T-helper 17 cell (primary cell): ENCODE data around the gene ZNF286A. TPM values are rescaled to one million over a fixed set of nuclear protein-coding genes. Genes with fewer than 3 reads are reported as not detected.
"Not testable (repeated sequence)": the region's sequence is repeated elsewhere in the genome, so short reads cannot be mapped to it uniquely, and the experiment has no call there.

Experiments used
- ATAC-seq: fragments of 150-1000 bp; cut with Tn5 transposase; 2 replicates; pipeline ENCODE4 v1.10.0; 2021; ENCODE audit warnings: mild to moderate bottlenecking, moderate library complexity
- DNase-seq, 3 donors: peaks; one replicate each; pipeline versions ENCODE4 v3.0.0 to v3.0.0-alpha.2; 2020 to 2021
- H3K9me3 ChIP-seq: one replicate; pipeline ENCODE4 v1.7.0; 2013; ENCODE audit warnings: low read length, mild to moderate bottlenecking; ENCODE audit not compliant: control insufficient read depth, poor library complexity, severe bottlenecking
- H3K27ac Mint-ChIP-seq: one replicate; pipeline ENCODE4 v1.8.0; 2022; ENCODE audit warnings: mild to moderate bottlenecking, moderate library complexity, mixed read lengths
- H3K27me3 Mint-ChIP-seq: one replicate; pipeline ENCODE4 v1.8.0; 2022; ENCODE audit warnings: mixed read lengths
- H3K36me3 Mint-ChIP-seq: one replicate; pipeline ENCODE4 v1.8.0; 2022; ENCODE audit warnings: low read depth, mixed read lengths
- H3K4me1 Mint-ChIP-seq: one replicate; pipeline ENCODE4 v1.8.0; 2022; ENCODE audit warnings: mild to moderate bottlenecking, mixed read lengths
- H3K4me3 Mint-ChIP-seq: one replicate; pipeline ENCODE4 v1.8.0; 2022; ENCODE audit warnings: mild to moderate bottlenecking, moderate library complexity, mixed read lengths
- total RNA-seq, 4 donors: library from RNA in 2 of 4; stranded (reverse) in 2 of 4; gene quantifications; one replicate each; pipeline ENCODE4 v1.2.3 and lab custom pipeline; 2022 to 2026

Gene ZNF286A
- total RNA-seq, 2 donors from 2014 or later = 14.9 to 19.6 TPM

GRCh38 chr17:15716601-15717563 lies 17.3 kb downstream of the ZNF286A start:
- not testable (repeated sequence) for H3K27me3 Mint-ChIP-seq, DNase-seq, H3K36me3 Mint-ChIP-seq, H3K27ac Mint-ChIP-seq, H3K4me1 Mint-ChIP-seq, H3K4me3 Mint-ChIP-seq, ATAC-seq
- peaks cover 12% of the 10 kb centered on the region for H3K9me3 ChIP-seq

- H3K9me3 ChIP-seq, H3K27ac Mint-ChIP-seq, H3K4me1 Mint-ChIP-seq, H3K36me3 Mint-ChIP-seq, H3K27me3 Mint-ChIP-seq, ATAC-seq, H3K4me3 Mint-ChIP-seq, DNase-seq: not testable (repeated sequence)
These were observed 31.0 kb downstream of the ZNF286A start for GRCh38 chr17:15730535-15730934.

- not testable (repeated sequence) for H3K27me3 Mint-ChIP-seq, H3K27ac Mint-ChIP-seq, H3K4me1 Mint-ChIP-seq, DNase-seq, H3K36me3 Mint-ChIP-seq, H3K4me3 Mint-ChIP-seq, H3K9me3 ChIP-seq, ATAC-seq
These were observed 32.3 kb downstream of the ZNF286A start, which contains the start of gene TBC1D26 for GRCh38 chr17:15731900-15732299. Gene TBC1D26, plus strand, starts transcription at chr17:15732283. Its CDS starts 3,066 bp downstream, at chr17:15735349.

GRCh38 chr17:15733174-15733789 lies 33.7 kb downstream of the ZNF286A start:
- H3K4me1 Mint-ChIP-seq, ATAC-seq, H3K36me3 Mint-ChIP-seq, H3K4me3 Mint-ChIP-seq, H3K27ac Mint-ChIP-seq, H3K9me3 ChIP-seq, DNase-seq, H3K27me3 Mint-ChIP-seq: not testable (repeated sequence)

- not testable (repeated sequence) for H3K9me3 ChIP-seq, H3K27ac Mint-ChIP-seq, DNase-seq, H3K4me1 Mint-ChIP-seq, ATAC-seq, H3K4me3 Mint-ChIP-seq, H3K36me3 Mint-ChIP-seq
- H3K27me3 Mint-ChIP-seq = peaks cover 16% of the 10 kb centered on the region
These were observed 37.0 kb downstream of the ZNF286A start for GRCh38 chr17:15736578-15736977.

- H3K36me3 Mint-ChIP-seq = no peaks in the 10 kb centered on the region
- H3K4me3 Mint-ChIP-seq = no peak overlapping the region
These were observed 38.5 kb downstream of the ZNF286A start for GRCh38 chr17:15738066-15738465.

GRCh38 chr17:15739259-15739658 lies 39.7 kb downstream of the ZNF286A start:
- peaks cover 16% of the 10 kb centered on the region for H3K27me3 Mint-ChIP-seq
- not testable (repeated sequence) for H3K9me3 ChIP-seq, H3K36me3 Mint-ChIP-seq, H3K4me3 Mint-ChIP-seq, H3K27ac Mint-ChIP-seq, DNase-seq, H3K4me1 Mint-ChIP-seq, ATAC-seq

More at GRCh38 chr17:15738066-15738465, 38.5 kb downstream of the ZNF286A start:
- Mint-ChIP-seq H3K4me1 (peaks cover 3% of the 10 kb centered on the region), H3K27me3 (peaks cover 16% of the 10 kb centered on the region), H3K27ac (no peak overlapping the region)
- DNase-seq (no peak), ATAC-seq (no peak)
- H3K9me3 ChIP-seq = no peaks in the 10 kb centered on the region

GRCh38 chr17:15740041-15740440 lies 40.5 kb downstream of the ZNF286A start:
- not testable (repeated sequence) for H3K4me1 Mint-ChIP-seq, ATAC-seq, H3K27ac Mint-ChIP-seq, H3K4me3 Mint-ChIP-seq, H3K36me3 Mint-ChIP-seq, DNase-seq, H3K9me3 ChIP-seq
- peaks cover 16% of the 10 kb centered on the region for H3K27me3 Mint-ChIP-seq

GRCh38 chr17:15740570-15741120 lies 41.1 kb downstream of the ZNF286A start:
- ATAC-seq = no peak
- Mint-ChIP-seq H3K27ac (no peak overlapping the region), H3K4me1 (peaks cover 3% of the 10 kb centered on the region), H3K36me3 (no peaks in the 10 kb centered on the region), H3K4me3 (no peak overlapping the region), H3K27me3 (peaks cover 16% of the 10 kb centered on the region)
- no peaks in the 10 kb centered on the region for H3K9me3 ChIP-seq
- no peak for DNase-seq

GRCh38 chr17:15741624-15742023 lies 42.1 kb downstream of the ZNF286A start:
- DNase-seq = no peak
- Mint-ChIP-seq H3K4me3 (no peak overlapping the region), H3K27ac (no peak overlapping the region), H3K4me1 (peaks cover 5% of the 10 kb centered on the region), H3K27me3 (peaks cover 21% of the 10 kb centered on the region), H3K36me3 (no peaks in the 10 kb centered on the region)
- H3K9me3 ChIP-seq = no peaks in the 10 kb centered on the region
- ATAC-seq = no peak

GRCh38 chr17:15742051-15742795 lies 42.7 kb downstream of the ZNF286A start:
- peaks cover 5% of the 10 kb centered on the region for H3K4me1 Mint-ChIP-seq
- H3K4me3 Mint-ChIP-seq = no peak overlapping the region

GRCh38 chr17:15742921-15743320 lies 43.4 kb downstream of the ZNF286A start:
- no peaks in the 10 kb centered on the region for H3K9me3 ChIP-seq
- DNase-seq (no peak), ATAC-seq (no peak)
- H3K4me3 Mint-ChIP-seq = no peak overlapping the region
- no peak overlapping the region for H3K27ac Mint-ChIP-seq
- H3K4me1 Mint-ChIP-seq = peaks cover 5% of the 10 kb centered on the region
- H3K27me3 Mint-ChIP-seq = peaks cover 22% of the 10 kb centered on the region
- no peaks in the 10 kb centered on the region for H3K36me3 Mint-ChIP-seq

More at GRCh38 chr17:15742051-15742795, 42.7 kb downstream of the ZNF286A start:
- DNase-seq = no peak
- no peak overlapping the region for H3K27ac Mint-ChIP-seq
- no peaks in the 10 kb centered on the region for H3K9me3 ChIP-seq
- H3K36me3 Mint-ChIP-seq = no peaks in the 10 kb centered on the region
- H3K27me3 Mint-ChIP-seq = peaks cover 22% of the 10 kb centered on the region
- ATAC-seq = no peak
